SKM-1 (cell line): Measurements from ENCODE around the gene MAB21L4.

ENCODE experiments used
- DNase-seq: peaks from one replicate; lab custom pipeline; 2025; ENCODE audit not compliant: unreplicated experiment; lab: John Stamatoyannopoulos, UW

The MAB21L4 gene

GRCh38 chr2:240895656-240896388 lies at the start of gene MAB21L4:
TSS of gene MAB21L4 (minus strand) at chr2:240896156. CDS start at chr2:240895997, 159 bp downstream.
- DNase-seq, result no peak

- DNase-seq, result no peak
These were observed 40.1 kb upstream of the MAB21L4 start for GRCh38 chr2:240936106-240936505.

- DNase-seq, result no peak
These were observed 39.3 kb upstream of the MAB21L4 start for GRCh38 chr2:240935103-240935876.

GRCh38 chr2:240934701-240935102 lies 38.7 kb upstream of the MAB21L4 start:
- no peak for DNase-seq

GRCh38 chr2:240933966-240934700 lies 38.2 kb upstream of the MAB21L4 start:
- no peak for DNase-seq

- DNase-seq, result no peak
These were observed 37.4 kb upstream of the MAB21L4 start for GRCh38 chr2:240933048-240933965.

GRCh38 chr2:240932724-240933047 lies 36.7 kb upstream of the MAB21L4 start:
- DNase-seq, result no peak

GRCh38 chr2:240932001-240932723 lies 36.2 kb upstream of the MAB21L4 start:
- DNase-seq, result no peak

- DNase-seq, result no peak
These were observed 35.5 kb upstream of the MAB21L4 start for GRCh38 chr2:240931319-240931949.

- no peak for DNase-seq
These were observed 34.8 kb upstream of the MAB21L4 start for GRCh38 chr2:240930631-240931318.

- DNase-seq, result no peak
These were observed 34.2 kb upstream of the MAB21L4 start for GRCh38 chr2:240930096-240930630.

GRCh38 chr2:240929364-240930095 lies 33.6 kb upstream of the MAB21L4 start:
- DNase-seq, result no peak

GRCh38 chr2:240928476-240929363 lies 32.8 kb upstream of the MAB21L4 start:
- no peak for DNase-seq

- no peak for DNase-seq
These were observed 31.4 kb upstream of the MAB21L4 start for GRCh38 chr2:240927390-240927781.

GRCh38 chr2:240926516-240927389 lies 30.8 kb upstream of the MAB21L4 start:
- DNase-seq, result no peak
